OCI-LY3 (cell line): ENCODE results near the gene FOXM1.
A peak's percentile ranks its signal among the peaks of the same experiment; 100 is the strongest.
"Not testable (repeated sequence)": the region's sequence is repeated elsewhere in the genome, so short reads cannot be mapped to it uniquely, and the experiment has no call there.

ENCODE experiments used
- H2AFZ ChIP-seq: fragments of 200-600, 300-600 bp; shearing (Covaris generic); 2 replicates; pipeline ENCODE4 v1.6.0; 2014; ENCODE audit warnings: antibody characterized with exemption, low read depth, low read length
- H3K27ac ChIP-seq: fragments of 200-600, 300-600 bp; sonication (generic); 2 replicates; pipeline ENCODE4 v1.5.1; 2014; ENCODE audit warnings: mild to moderate bottlenecking, low read length, moderate library complexity, mixed read lengths
- H3K27me3 ChIP-seq: fragments of 200-600, 300-600 bp; sonication (generic); 2 replicates; pipeline ENCODE4 v1.6.1; 2014; ENCODE audit warnings: low read depth, low read length, mixed read lengths
- H3K36me3 ChIP-seq: fragments of 200-600, 300-600 bp; sonication (generic); replicated peaks from 2 replicates; pipeline ENCODE3; 2014; ENCODE audit warnings: low read depth, low read length, mixed read lengths
- H3K4me1 ChIP-seq: fragments of 300-600, 200-600 bp; sonication (generic); 2 replicates; pipeline ENCODE4 v1.6.1; 2014; ENCODE audit warnings: low read length, mixed read lengths
- H3K4me2 ChIP-seq: fragments of 200-600, 300-600 bp; sonication (generic); 2 replicates; pipeline ENCODE4 v1.6.1; 2014; ENCODE audit warnings: low read length, mixed read lengths
- H3K4me3 ChIP-seq: fragments of 300-600, 200-600 bp; sonication (generic); 2 replicates; pipeline ENCODE4 v1.5.1; 2014; ENCODE audit warnings: antibody characterized with exemption, mild to moderate bottlenecking, low read length, moderate library complexity
- H3K79me2 ChIP-seq: fragments of 300-600, 200-600 bp; shearing (Covaris generic); 2 replicates; pipeline ENCODE4 v1.6.1; 2014; ENCODE audit warnings: mild to moderate bottlenecking, low read length, mixed read lengths
- H3K9ac ChIP-seq: fragments of 300-600, 200-600 bp; shearing (Covaris generic); 2 replicates; pipeline ENCODE4 v1.6.0; 2014; ENCODE audit warnings: mild to moderate bottlenecking, low read length, moderate library complexity
- H3K9me3 ChIP-seq: fragments of 200-600, 300-600 bp; shearing (Covaris generic); 2 replicates; pipeline ENCODE4 v1.6.1; 2014; ENCODE audit warnings: low read length, mixed read lengths; ENCODE audit not compliant: insufficient read depth
- H4K20me1 ChIP-seq: fragments of 200-600, 300-600 bp; sonication (generic); 2 replicates; pipeline ENCODE4 v1.6.1; 2016; ENCODE audit warnings: low read length, mixed read lengths; ENCODE audit not compliant: insufficient read depth
- EZH2phosphoT487 ChIP-seq: fragments of 200-600 bp; shearing (Covaris generic); IDR thresholded peaks from 2 replicates; pipeline ENCODE4 v1.6.1; 2018; ENCODE audit warnings: antibody characterized with exemption, mixed run types, low read depth
- TF ChIP-seq, protein P1 (sequence below): fragments of 200-600, 300-600 bp; sonication (generic); IDR thresholded peaks from 2 replicates; pipeline ENCODE4 v1.5.1; 2014; ENCODE audit warnings: antibody characterized with exemption, low read length, low read depth

The FOXM1 gene

DNA sequence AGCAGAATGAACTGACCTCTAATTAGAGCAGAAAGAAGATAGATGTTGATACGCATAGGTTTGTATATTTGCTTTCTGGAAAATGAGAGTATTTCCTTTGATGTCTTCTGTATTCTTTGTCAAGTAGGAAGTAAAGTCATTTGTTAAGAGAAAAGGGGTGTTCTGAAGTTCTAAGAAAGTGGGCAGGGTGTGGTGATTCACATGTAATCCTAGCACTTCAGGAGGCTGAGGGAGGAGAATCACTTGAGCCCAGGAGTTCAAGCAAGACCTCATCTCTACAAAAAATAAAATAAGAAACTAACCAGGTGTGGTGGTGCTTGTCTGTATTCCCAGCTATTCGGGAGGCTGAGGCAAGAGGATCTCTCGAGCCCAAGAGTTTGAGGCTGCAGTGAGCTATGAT, 2.9 kb upstream of the FOXM1 start:
- Histone ChIP-seq H3K9ac (no peak overlapping the region), H3K36me3 (peaks cover 13% of the 10 kb centered on the region), H3K79me2 (peaks cover 67% of the 10 kb centered on the region), H3K4me2 (no peak overlapping the region), H2AFZ (no peak overlapping the region), H4K20me1 (peaks cover 3% of the 10 kb centered on the region; the same call in 1 of the 2 replicates), H3K27ac (no peak overlapping the region), H3K4me1 (peaks cover 12% of the 10 kb centered on the region), H3K4me3 (no peak overlapping the region), H3K9me3 (no peaks in the 10 kb centered on the region), H3K27me3 (no peaks in the 10 kb centered on the region)
- TF ChIP-seq, protein P1, sequence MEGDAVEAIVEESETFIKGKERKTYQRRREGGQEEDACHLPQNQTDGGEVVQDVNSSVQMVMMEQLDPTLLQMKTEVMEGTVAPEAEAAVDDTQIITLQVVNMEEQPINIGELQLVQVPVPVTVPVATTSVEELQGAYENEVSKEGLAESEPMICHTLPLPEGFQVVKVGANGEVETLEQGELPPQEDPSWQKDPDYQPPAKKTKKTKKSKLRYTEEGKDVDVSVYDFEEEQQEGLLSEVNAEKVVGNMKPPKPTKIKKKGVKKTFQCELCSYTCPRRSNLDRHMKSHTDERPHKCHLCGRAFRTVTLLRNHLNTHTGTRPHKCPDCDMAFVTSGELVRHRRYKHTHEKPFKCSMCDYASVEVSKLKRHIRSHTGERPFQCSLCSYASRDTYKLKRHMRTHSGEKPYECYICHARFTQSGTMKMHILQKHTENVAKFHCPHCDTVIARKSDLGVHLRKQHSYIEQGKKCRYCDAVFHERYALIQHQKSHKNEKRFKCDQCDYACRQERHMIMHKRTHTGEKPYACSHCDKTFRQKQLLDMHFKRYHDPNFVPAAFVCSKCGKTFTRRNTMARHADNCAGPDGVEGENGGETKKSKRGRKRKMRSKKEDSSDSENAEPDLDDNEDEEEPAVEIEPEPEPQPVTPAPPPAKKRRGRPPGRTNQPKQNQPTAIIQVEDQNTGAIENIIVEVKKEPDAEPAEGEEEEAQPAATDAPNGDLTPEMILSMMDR: no peak
- no peak for TF ChIP-seq EZH2phosphoT487

DNA sequence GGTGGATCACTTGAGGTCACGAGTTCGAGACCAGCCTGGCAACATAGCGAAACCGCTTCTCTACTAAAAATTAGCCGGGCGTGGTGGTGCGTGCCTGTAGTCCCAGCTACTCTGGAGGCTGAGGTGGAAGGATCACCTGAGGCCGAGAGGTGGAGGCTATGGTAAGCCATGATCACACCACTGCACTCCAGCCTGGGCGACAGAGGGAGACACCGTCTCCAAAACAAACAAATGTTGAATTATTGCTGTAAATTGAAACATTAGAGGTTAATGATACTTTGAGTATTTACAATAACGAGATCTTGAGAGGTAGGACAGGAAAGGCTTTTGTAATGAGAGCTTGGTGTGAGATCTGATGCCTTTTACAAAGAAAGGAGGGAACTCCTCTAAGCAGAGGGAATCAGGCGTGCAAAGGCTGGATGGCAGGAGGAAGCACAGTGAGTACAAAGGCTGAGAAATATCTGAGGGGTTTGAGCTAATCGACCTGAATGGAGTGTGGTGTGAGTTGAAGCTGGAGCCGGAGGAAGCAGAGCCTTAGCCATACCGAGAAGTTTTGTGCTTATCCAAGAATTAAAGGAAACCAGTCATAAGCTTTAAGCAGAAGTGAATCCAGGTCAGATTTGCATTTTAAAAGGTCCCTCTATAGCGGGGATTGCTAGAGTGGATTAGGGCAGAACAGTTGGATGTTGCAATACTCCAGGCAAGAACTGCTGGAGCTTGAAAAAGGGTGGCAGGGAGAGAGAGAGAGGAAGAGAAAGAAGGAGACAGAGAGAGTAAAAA, 1.2 kb upstream of the FOXM1 start:
- Histone ChIP-seq H3K4me3 (peak overlapping the region; percentile 89), H2AFZ (no peak overlapping the region)

DNA sequence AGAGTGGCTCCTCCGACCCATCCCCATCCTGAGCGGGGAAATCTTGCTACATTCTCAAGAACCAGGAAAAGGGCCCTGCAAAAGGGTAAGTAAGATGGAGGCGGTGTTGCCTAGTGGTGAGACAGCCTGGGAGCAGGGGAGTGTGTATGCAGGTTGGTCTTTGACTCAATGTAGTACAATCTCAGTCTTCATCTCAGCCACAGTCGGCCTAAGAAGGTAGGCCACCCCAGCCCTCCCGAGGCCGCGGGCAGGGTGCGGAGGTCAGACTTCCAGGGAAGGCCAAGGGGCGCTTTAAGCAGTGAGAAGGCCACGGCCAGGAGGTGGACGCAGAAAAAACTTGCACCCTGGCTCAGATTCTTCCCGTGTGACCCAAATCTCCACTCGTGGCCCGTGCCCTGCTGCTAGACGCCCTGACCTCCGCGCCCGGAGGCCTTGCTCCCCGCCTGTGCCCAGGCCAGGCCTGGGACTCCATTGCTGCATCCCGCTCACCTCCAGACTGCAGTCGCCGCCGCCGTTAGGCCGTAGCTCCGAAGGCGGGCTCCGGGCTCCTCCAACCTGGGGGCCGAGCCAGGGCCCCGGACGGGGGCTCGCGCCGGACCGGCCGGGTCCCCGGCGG, 435 bp downstream of the FOXM1 start:
- Histone ChIP-seq H3K4me3 (peak overlapping the region; percentile 89), H3K79me2 (peaks cover 84% of the 10 kb centered on the region), H3K27me3 (no peaks in the 10 kb centered on the region), H3K9me3 (no peaks in the 10 kb centered on the region), H3K4me2 (peak overlapping the region; percentile 91), H3K36me3 (peaks cover 26% of the 10 kb centered on the region), H4K20me1 (peaks cover 3% of the 10 kb centered on the region; the same call in 1 of the 2 replicates), H3K9ac (peak overlapping the region; percentile 95), H3K27ac (peak overlapping the region; percentile 69), H3K4me1 (peaks cover 12% of the 10 kb centered on the region), H2AFZ (no peak overlapping the region; the same call in 1 of the 2 replicates)
- TF ChIP-seq EZH2phosphoT487: no peak
- TF ChIP-seq, protein P1: no peak

More for the DNA sequence above, 1.2 kb upstream of the FOXM1 start:
- H3K9ac ChIP-seq: peak overlapping the region; percentile 95
- H3K4me2 ChIP-seq: peak overlapping the region; percentile 81
- H3K79me2 ChIP-seq: peaks cover 79% of the 10 kb centered on the region
- peaks cover 21% of the 10 kb centered on the region for H3K36me3 ChIP-seq
- H4K20me1 ChIP-seq: peaks cover 3% of the 10 kb centered on the region; the same call in 1 of the 2 replicates
- TF ChIP-seq, protein P1: no peak
- TF ChIP-seq EZH2phosphoT487: no peak
- peak overlapping the region; percentile 69 for H3K27ac ChIP-seq
- no peaks in the 10 kb centered on the region for H3K27me3 ChIP-seq
- H3K4me1 ChIP-seq: peaks cover 12% of the 10 kb centered on the region
- H3K9me3 ChIP-seq: no peaks in the 10 kb centered on the region

DNA sequence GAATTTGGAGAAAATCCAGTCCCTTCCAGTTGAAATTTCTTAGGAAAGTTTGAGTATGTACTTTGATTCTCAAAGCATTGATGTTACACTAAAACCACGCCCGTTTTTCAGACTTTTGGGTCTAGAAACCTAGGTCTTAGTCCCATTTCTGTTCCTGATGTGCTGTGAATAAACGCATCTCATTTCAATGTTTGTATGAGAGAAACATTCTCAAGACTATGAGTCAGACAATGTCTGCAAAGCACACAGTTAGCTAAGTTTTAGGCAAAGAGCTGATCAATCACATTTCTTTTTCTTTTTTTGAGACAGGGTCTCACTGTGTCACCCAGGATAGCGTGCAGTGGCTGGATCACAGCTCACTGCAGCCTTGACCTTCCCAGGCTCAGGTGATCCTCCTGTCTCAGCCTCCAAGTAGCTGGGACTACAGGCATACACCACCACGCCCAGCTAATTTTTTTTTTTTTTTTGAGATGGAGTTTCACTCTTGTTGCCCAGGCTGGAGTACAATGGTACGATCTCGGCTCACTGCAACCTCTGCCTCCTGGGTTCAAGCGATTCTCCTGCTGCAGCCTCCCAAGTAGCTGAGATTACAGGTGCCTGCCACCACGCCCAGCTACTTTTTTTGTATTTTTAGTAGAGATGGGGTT, 7.9 kb downstream of the FOXM1 start:
- H2AFZ ChIP-seq, H3K9me3 ChIP-seq, H3K4me3 ChIP-seq, H3K9ac ChIP-seq, H3K27me3 ChIP-seq, H3K4me1 ChIP-seq, H3K27ac ChIP-seq, H4K20me1 ChIP-seq, H3K4me2 ChIP-seq: not testable (repeated sequence)
- H3K79me2 ChIP-seq: peaks cover 23% of the 10 kb centered on the region
- peaks cover 50% of the 10 kb centered on the region for H3K36me3 ChIP-seq
